Lower leg skin (tissue), 4 donors: ENCODE data around the gene PTPN13. TPM values are rescaled to one million over a fixed set of nuclear protein-coding genes. Genes with fewer than 3 reads are reported as not detected.

ENCODE experiments used
- DNase-seq, 2 donors: peaks; one replicate each; pipeline ENCODE4 v3.0.0-alpha.2; 2019; ENCODE audit warnings: low spot score in 2 of 2
- H3K4me3 ChIP-seq: fragments of 200-600 bp; sonication (generic); 2 replicates; pipeline ENCODE4 v1.5.1; 2017; ENCODE audit warnings: mild to moderate bottlenecking, low read depth; ENCODE audit not compliant: poor library complexity, severe bottlenecking
- CTCF ChIP-seq, 3 donors: fragments of 450-650 bp; IDR thresholded peaks; one replicate each; pipeline ENCODE4 v1.5.1; 2016; ENCODE audit warnings: antibody characterized with exemption in 3 of 3, mild to moderate bottlenecking in 3 of 3, moderate library complexity in 2 of 3
- POLR2A ChIP-seq, 2 donors: fragments of 450-650 bp; IDR thresholded peaks; one replicate each; pipeline ENCODE4 v1.6.1; 2016 to 2017; ENCODE audit warnings: antibody characterized with exemption in 2 of 2, mild to moderate bottlenecking in 1 of 2, moderate library complexity in 1 of 2
- WGBS, 2 donors: methylation state at CpG; one replicate each; pipeline ENCODE4 v1.1.5; 2018; 5-methylcytosine and 5-hydroxymethylcytosine counted together
- intact Hi-C: fragments of 100-400 bp; cut with DNase I; formaldehyde crosslinking; loops from one replicate; pipeline ENCODE4 v1.15.0; 2023; ENCODE audit warnings: low total_unique reads
- total RNA-seq, 4 donors: library from RNA; depleted of rRNA; stranded (reverse); fragments of >200 nt; gene quantifications; one replicate each; pipeline ENCODE4 v1.1.0, GENCODE V29; 2016

The PTPN13 gene
- total RNA-seq, 4 donors from 2014 or later = 98.7 to 135 (median 113) TPM

- no peak for TF ChIP-seq CTCF (IDR thresholded peaks at IDR 0.05)
- TF ChIP-seq POLR2A (IDR thresholded peaks at IDR 0.05) = no peak
- intact Hi-C loops = no loop called here
- H3K4me3 ChIP-seq = no peak overlapping the region
- WGBS, 2 donors = 77 to 79% methylated on average over 1 of the region's 1 CpG
- no peak for DNase-seq
These were observed 76.2 kb downstream of the PTPN13 start for GRCh38 chr4:86670298-86670697.

- WGBS, 2 donors = 56 to 60% methylated on average over 2 of the region's 2 CpGs
- intact Hi-C loops = no loop called here
These were observed 76.6 kb downstream of the PTPN13 start for GRCh38 chr4:86670756-86671155.

GRCh38 chr4:86675548-86675947, 81.4 kb downstream of the PTPN13 start:
- intact Hi-C loops = no loop called here
- no peak for TF ChIP-seq CTCF (IDR thresholded peaks at IDR 0.05)
- no peak for TF ChIP-seq POLR2A (IDR thresholded peaks at IDR 0.05)
- DNase-seq = no peak
- WGBS, 2 donors = 41 to 45% methylated on average over 1 of the region's 1 CpG
- H3K4me3 ChIP-seq = no peak overlapping the region

More at GRCh38 chr4:86670756-86671155, 76.6 kb downstream of the PTPN13 start:
- TF ChIP-seq POLR2A (IDR thresholded peaks at IDR 0.05) = no peak
- TF ChIP-seq CTCF (IDR thresholded peaks at IDR 0.05) = no peak
- H3K4me3 ChIP-seq = no peak overlapping the region
- DNase-seq = no peak

- intact Hi-C loops = no loop called here
- DNase-seq = no peak
- TF ChIP-seq CTCF (IDR thresholded peaks at IDR 0.05) = no peak
- no peak for TF ChIP-seq POLR2A (IDR thresholded peaks at IDR 0.05)
- 86 to 89% methylated on average over 2 of the region's 2 CpGs for WGBS, 2 donors
- H3K4me3 ChIP-seq = no peak overlapping the region
These were observed 84.7 kb downstream of the PTPN13 start for GRCh38 chr4:86678796-86679195.

- intact Hi-C loops = no loop called here
- no peak for DNase-seq
- 94 to 98% methylated on average over 2 of the region's 2 CpGs for WGBS, 2 donors
- H3K4me3 ChIP-seq = no peak overlapping the region
- TF ChIP-seq POLR2A (IDR thresholded peaks at IDR 0.05) (no peak), CTCF (IDR thresholded peaks at IDR 0.05) (no peak)
These were observed 85.3 kb downstream of the PTPN13 start for GRCh38 chr4:86679441-86679840.

GRCh38 chr4:86683167-86683566, 89.1 kb downstream of the PTPN13 start:
- H3K4me3 ChIP-seq = no peak overlapping the region
- 88 to 94% methylated on average over 2 of the region's 2 CpGs for WGBS, 2 donors
- no peak for TF ChIP-seq CTCF (IDR thresholded peaks at IDR 0.05)
- DNase-seq = no peak
- intact Hi-C loops = no loop called here
